HT1080 (cell line): Measurements from ENCODE around the gene PYCARD. TPM values are rescaled to one million over a fixed set of nuclear protein-coding genes. Genes with fewer than 3 reads are reported as not detected.
A peak's percentile ranks its signal among the peaks of the same experiment; 100 is the strongest.
"Not testable (repeated sequence)": the region's sequence is repeated elsewhere in the genome, so short reads cannot be mapped to it uniquely, and the experiment has no call there.

Source experiments
- DNase-seq: peaks from one replicate; pipeline ENCODE4 v3.0.0-alpha.2; 2015; ENCODE audit warnings: low read depth
- total RNA-seq: library from RNA; depleted of rRNA; stranded (reverse); fragments of >200 nt; shearing (Covaris generic); gene quantifications from 2 replicates; pipeline ENCODE4 v1.2.3, GENCODE V29; 2014

Gene PYCARD
- total RNA-seq, 1 experiment from 2014 or later = 0.72 TPM

- DNase-seq = no peak
Measured at GRCh38 chr16:31215287-31216162, 13.0 kb upstream of the PYCARD start.

GRCh38 chr16:31214708-31215286 lies 12.2 kb upstream of the PYCARD start:
- DNase-seq = no peak

- no peak for DNase-seq
Measured at GRCh38 chr16:31213877-31214707, 11.5 kb upstream of the PYCARD start, which contains the start of gene TRIM72. Gene TRIM72 (plus strand): TSS chr16:31214119. CDS start chr16:31214739, 620 bp downstream.

GRCh38 chr16:31213342-31213741 lies 10.8 kb upstream of the PYCARD start:
- DNase-seq = no peak

- DNase-seq = no peak
Measured at GRCh38 chr16:31206776-31207175, 4.2 kb upstream of the PYCARD start.

- no peak for DNase-seq
Measured at GRCh38 chr16:31204871-31205666, 2.5 kb upstream of the PYCARD start.

- DNase-seq = no peak
Measured at GRCh38 chr16:31201582-31202413, 762 bp downstream of the PYCARD start.

- peak; percentile 21 for DNase-seq
Measured at GRCh38 chr16:31200821-31201568, 1.6 kb downstream of the PYCARD start.

- not testable (repeated sequence) for DNase-seq
Measured at GRCh38 chr16:31200111-31200510, 2.4 kb downstream of the PYCARD start.

GRCh38 chr16:31199430-31200041 lies 3.0 kb downstream of the PYCARD start:
- no peak for DNase-seq

- no peak for DNase-seq
Measured at GRCh38 chr16:31198207-31198882, 4.2 kb downstream of the PYCARD start.

GRCh38 chr16:31196324-31197088 lies 6.1 kb downstream of the PYCARD start:
- DNase-seq = no peak

- not testable (repeated sequence) for DNase-seq
Measured at GRCh38 chr16:31195861-31196260, 6.7 kb downstream of the PYCARD start.

- no peak for DNase-seq
Measured at GRCh38 chr16:31194898-31195297, 7.7 kb downstream of the PYCARD start.

GRCh38 chr16:31193874-31194273 lies 8.7 kb downstream of the PYCARD start:
- no peak for DNase-seq

GRCh38 chr16:31192856-31193642 lies 9.5 kb downstream of the PYCARD start:
- no peak for DNase-seq
